Panc1 (cell line): ENCODE results near the gene LRRTM3. TPM values are rescaled to one million over a fixed set of nuclear protein-coding genes. Genes with fewer than 3 reads are reported as not detected.

Source experiments
- ATAC-seq: fragments of 200-7000 bp; cut with Tn5 transposase; 2 replicates; pipeline ENCODE4 v1.9.1; 2020; ENCODE audit warnings: mild to moderate bottlenecking, moderate library complexity
- BruUV-seq: library from RNA; stranded (reverse); fragments of 400-500 nt; replicated peaks from 2 replicates; lab custom pipeline; 2021; lab: Mats Ljungman, UMichigan
- CTCF ChIA-PET: fragments of 300-600 bp; sonication (Branson Sonifier 250); formaldehyde crosslinking; loops from one replicate; lab custom pipeline; 2022; ENCODE audit warnings: antibody characterized with exemption; lab: Charles Lee
- POLR2A ChIA-PET: fragments of 300-600 bp; sonication (Branson Sonifier 250); formaldehyde crosslinking; loops from one replicate; lab custom pipeline; 2022; ENCODE audit warnings: antibody characterized with exemption; lab: Charles Lee
- DNase-seq: peaks from one replicate; pipeline ENCODE4 v3.0.0-alpha.2; 2010; ENCODE audit warnings: low read depth, low spot score
- H3K27ac ChIP-seq: 2 replicates; pipeline ENCODE4 v1.5.1; 2011; ENCODE audit warnings: mild to moderate bottlenecking, low read length, inconsistent platforms
- H3K27me3 ChIP-seq: fragments of 200-500 bp; sonication (Bioruptor generic); 2 replicates; pipeline ENCODE4 v1.6.0; 2014; ENCODE audit warnings: low read length, inconsistent platforms; ENCODE audit not compliant: control insufficient read depth, insufficient read depth
- H3K36me3 ChIP-seq: fragments of 200-500 bp; sonication (Bioruptor generic); 2 replicates; pipeline ENCODE4 v1.5.1; 2014; ENCODE audit warnings: inconsistent platforms, mild to moderate bottlenecking, low read length, moderate library complexity; ENCODE audit not compliant: control insufficient read depth, insufficient read depth
- H3K4me1 ChIP-seq: 2 replicates; pipeline ENCODE4 v1.5.1; 2011; ENCODE audit warnings: inconsistent platforms, mild to moderate bottlenecking, low read length, moderate library complexity; ENCODE audit not compliant: control insufficient read depth, insufficient read depth
- H3K4me3 ChIP-seq, 2 experiments: 2 replicates each; pipeline ENCODE4 v1.5.1; 2011 to 2012; ENCODE audit warnings: low read depth in 2 of 2, low read length in 2 of 2, mild to moderate bottlenecking in 2 of 2, inconsistent platforms in 1 of 2, moderate library complexity in 1 of 2
- H3K9me3 ChIP-seq: fragments of 200-500 bp; sonication (Bioruptor generic); 2 replicates; pipeline ENCODE4 v1.5.1; 2014; ENCODE audit warnings: low read depth, mild to moderate bottlenecking, inconsistent platforms, low read length, moderate library complexity; ENCODE audit not compliant: control insufficient read depth, insufficient read depth
- POLR2AphosphoS5 ChIP-seq: IDR thresholded peaks from 2 replicates; pipeline ENCODE4 v1.6.1; 2012; ENCODE audit warnings: mild to moderate bottlenecking, low read depth, low read length, moderate library complexity
- SIN3A ChIP-seq: IDR thresholded peaks from 2 replicates; pipeline ENCODE4 v1.6.1; 2012; ENCODE audit warnings: low read depth, mild to moderate bottlenecking, low read length, moderate library complexity, borderline replicate concordance; ENCODE audit not compliant: insufficient read depth
- TCF7L2 ChIP-seq: IDR thresholded peaks from 2 replicates; pipeline ENCODE4 v1.6.1; 2011; ENCODE audit warnings: mild to moderate bottlenecking, low read depth, low read length, inconsistent platforms
- in situ Hi-C: cut with HindIII; loops from 2 replicates; pipeline ENCODE4 v1.10.0; 2016; ENCODE audit warnings: low sequenced_read_pairs, low pct_unique_long_range_greater_than_20kb
- intact Hi-C: fragments of 100-400 bp; cut with micrococcal nuclease; formaldehyde crosslinking; loops from one replicate; pipeline ENCODE4 v1.10.0; 2022; ENCODE audit not compliant: unreplicated experiment
- total RNA-seq: library from RNA; stranded (reverse); gene quantifications from one replicate; pipeline ENCODE4 v1.2.1, GENCODE V29; 2021; ENCODE audit not compliant: unreplicated experiment
- TF ChIP-seq, protein P1 (sequence below), 2 experiments: IDR thresholded peaks; 2 replicates each; pipeline ENCODE4 v1.6.1; 2011 to 2012; ENCODE audit warnings: low read depth in 2 of 2, control low read depth in 1 of 2, low read length in 1 of 2, mild to moderate bottlenecking in 1 of 2, moderate library complexity in 1 of 2; ENCODE audit not compliant: insufficient read depth in 1 of 2
- TF ChIP-seq, protein P2 (sequence below): fragments of 450-650 bp; IDR thresholded peaks from 2 replicates; pipeline ENCODE4 v1.5.1; 2017; ENCODE audit warnings: mild to moderate bottlenecking

Gene LRRTM3
- total RNA-seq, 1 experiment from 2014 or later = 0.10 TPM

DNA sequence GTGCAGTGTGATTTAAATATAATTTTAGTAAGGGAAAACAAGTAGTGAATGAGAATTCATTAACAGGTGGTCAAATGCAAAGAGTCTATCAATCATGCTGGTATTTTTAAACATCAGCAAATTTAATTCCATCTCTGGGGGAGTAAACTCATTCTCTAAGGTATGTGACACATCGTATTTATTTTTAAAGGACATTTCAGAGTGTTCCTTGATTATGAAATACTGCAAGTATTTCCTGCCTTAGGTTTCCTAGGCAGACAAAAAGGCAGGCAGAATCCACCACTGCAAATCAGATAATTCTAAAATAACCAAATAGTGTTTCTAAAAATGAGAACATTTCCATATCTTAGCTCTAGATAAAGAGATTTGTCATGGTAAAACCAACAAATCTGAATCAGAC is 193.8 kb downstream of the LRRTM3 start:
- Histone ChIP-seq H3K9me3 (no peaks in the 10 kb centered on the region), H3K27ac (no peak overlapping the region), H3K4me1 (no peaks in the 10 kb centered on the region), H3K4me3 (no peak overlapping the region), H3K36me3 (no peaks in the 10 kb centered on the region), H3K27me3 (no peaks in the 10 kb centered on the region)
- DNase-seq (no peak), ATAC-seq (no peak)
- in situ Hi-C loops (no loop called here), intact Hi-C loops (no loop called here)
- BruUV-seq = no TSS peak
- CTCF ChIA-PET = no interaction called here
- POLR2A ChIA-PET = no interaction called here
- TF ChIP-seq, protein P1, sequence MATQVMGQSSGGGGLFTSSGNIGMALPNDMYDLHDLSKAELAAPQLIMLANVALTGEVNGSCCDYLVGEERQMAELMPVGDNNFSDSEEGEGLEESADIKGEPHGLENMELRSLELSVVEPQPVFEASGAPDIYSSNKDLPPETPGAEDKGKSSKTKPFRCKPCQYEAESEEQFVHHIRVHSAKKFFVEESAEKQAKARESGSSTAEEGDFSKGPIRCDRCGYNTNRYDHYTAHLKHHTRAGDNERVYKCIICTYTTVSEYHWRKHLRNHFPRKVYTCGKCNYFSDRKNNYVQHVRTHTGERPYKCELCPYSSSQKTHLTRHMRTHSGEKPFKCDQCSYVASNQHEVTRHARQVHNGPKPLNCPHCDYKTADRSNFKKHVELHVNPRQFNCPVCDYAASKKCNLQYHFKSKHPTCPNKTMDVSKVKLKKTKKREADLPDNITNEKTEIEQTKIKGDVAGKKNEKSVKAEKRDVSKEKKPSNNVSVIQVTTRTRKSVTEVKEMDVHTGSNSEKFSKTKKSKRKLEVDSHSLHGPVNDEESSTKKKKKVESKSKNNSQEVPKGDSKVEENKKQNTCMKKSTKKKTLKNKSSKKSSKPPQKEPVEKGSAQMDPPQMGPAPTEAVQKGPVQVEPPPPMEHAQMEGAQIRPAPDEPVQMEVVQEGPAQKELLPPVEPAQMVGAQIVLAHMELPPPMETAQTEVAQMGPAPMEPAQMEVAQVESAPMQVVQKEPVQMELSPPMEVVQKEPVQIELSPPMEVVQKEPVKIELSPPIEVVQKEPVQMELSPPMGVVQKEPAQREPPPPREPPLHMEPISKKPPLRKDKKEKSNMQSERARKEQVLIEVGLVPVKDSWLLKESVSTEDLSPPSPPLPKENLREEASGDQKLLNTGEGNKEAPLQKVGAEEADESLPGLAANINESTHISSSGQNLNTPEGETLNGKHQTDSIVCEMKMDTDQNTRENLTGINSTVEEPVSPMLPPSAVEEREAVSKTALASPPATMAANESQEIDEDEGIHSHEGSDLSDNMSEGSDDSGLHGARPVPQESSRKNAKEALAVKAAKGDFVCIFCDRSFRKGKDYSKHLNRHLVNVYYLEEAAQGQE (IDR thresholded peaks at IDR 0.05; ENCODE audit: insufficient read depth in 1 of 2, low read depth in 2 of 2, low read length in 1 of 2) = no peak
- no peak for TF ChIP-seq TCF7L2
- TF ChIP-seq, protein P2, sequence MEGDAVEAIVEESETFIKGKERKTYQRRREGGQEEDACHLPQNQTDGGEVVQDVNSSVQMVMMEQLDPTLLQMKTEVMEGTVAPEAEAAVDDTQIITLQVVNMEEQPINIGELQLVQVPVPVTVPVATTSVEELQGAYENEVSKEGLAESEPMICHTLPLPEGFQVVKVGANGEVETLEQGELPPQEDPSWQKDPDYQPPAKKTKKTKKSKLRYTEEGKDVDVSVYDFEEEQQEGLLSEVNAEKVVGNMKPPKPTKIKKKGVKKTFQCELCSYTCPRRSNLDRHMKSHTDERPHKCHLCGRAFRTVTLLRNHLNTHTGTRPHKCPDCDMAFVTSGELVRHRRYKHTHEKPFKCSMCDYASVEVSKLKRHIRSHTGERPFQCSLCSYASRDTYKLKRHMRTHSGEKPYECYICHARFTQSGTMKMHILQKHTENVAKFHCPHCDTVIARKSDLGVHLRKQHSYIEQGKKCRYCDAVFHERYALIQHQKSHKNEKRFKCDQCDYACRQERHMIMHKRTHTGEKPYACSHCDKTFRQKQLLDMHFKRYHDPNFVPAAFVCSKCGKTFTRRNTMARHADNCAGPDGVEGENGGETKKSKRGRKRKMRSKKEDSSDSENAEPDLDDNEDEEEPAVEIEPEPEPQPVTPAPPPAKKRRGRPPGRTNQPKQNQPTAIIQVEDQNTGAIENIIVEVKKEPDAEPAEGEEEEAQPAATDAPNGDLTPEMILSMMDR = no peak
- no peak for TF ChIP-seq POLR2AphosphoS5
- no peak for TF ChIP-seq SIN3A

DNA sequence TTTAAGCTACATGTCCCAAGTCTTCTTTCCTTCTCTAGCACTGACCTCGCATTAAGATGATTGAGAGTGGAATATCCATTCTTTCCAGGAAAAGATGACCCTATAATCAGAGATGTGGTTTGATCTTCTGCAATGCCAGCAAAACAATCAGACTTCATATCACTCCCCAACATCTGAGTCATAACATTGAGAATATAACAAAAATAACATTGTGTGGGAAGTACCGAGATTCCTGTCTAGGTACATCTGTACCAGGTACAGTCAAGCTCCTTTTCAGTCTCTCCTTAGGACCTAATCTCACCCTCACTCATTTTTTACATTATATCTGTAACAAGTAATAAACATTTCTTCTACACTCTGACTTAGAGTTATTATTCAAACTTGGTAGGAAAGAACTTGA is 201.6 kb downstream of the LRRTM3 start:
- intact Hi-C loops = no loop called here
- H3K4me1 ChIP-seq = no peaks in the 10 kb centered on the region
- H3K4me3 ChIP-seq = no peak overlapping the region
- no TSS peak for BruUV-seq
- H3K27me3 ChIP-seq = no peaks in the 10 kb centered on the region
- ATAC-seq = no peak
- ChIA-PET POLR2A (interaction anchor here (0.5 kb wide), 1 partner anchor 91 kb away, joined by 7 read pairs; no protein-coding TSS in a partner anchor), CTCF (no interaction called here)
- TF ChIP-seq TCF7L2 (no peak), POLR2AphosphoS5 (no peak)
- no peak for DNase-seq
- H3K27ac ChIP-seq = no peak overlapping the region
- H3K9me3 ChIP-seq = no peaks in the 10 kb centered on the region
- H3K36me3 ChIP-seq = no peaks in the 10 kb centered on the region
- in situ Hi-C loops = no loop called here

DNA sequence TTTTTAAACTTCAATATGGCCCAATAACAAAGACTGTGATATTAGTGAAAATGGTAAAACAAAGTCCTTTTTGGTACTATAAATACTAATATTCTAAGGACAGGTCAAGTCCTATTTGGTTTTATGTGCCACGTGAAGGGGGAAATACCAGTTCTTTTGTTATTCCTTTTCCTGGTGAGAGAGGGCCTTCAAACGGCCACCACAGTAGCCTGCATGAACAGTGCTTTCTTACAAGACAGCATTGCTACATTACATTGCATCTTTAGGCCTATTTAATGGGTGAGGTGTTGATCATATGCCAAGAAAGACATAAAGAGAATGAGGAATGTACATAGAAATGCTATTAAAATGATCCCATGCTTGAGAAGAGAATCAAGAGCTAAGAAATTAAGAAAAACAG is 214.8 kb downstream of the LRRTM3 start:
- intact Hi-C loops = no loop called here

More for the DNA sequence above, 214.8 kb downstream of the LRRTM3 start:
- TF ChIP-seq, protein P2 = no peak
- no peak for TF ChIP-seq TCF7L2
- no peaks in the 10 kb centered on the region for H3K36me3 ChIP-seq
- H3K9me3 ChIP-seq = no peaks in the 10 kb centered on the region
- in situ Hi-C loops = no loop called here
- ChIA-PET POLR2A (interaction anchor here (0.6 kb wide), 1 partner anchor 28 kb away, joined by 3 read pairs; no protein-coding TSS in a partner anchor), CTCF (no interaction called here)
- no peak overlapping the region for H3K4me3 ChIP-seq
- H3K27me3 ChIP-seq = no peaks in the 10 kb centered on the region
- BruUV-seq = no TSS peak
- no peak overlapping the region for H3K27ac ChIP-seq
- DNase-seq (no peak), ATAC-seq (no peak)
- no peaks in the 10 kb centered on the region for H3K4me1 ChIP-seq
